ENCODE results near the gene SORBS2.

Gene SORBS2

DNA sequence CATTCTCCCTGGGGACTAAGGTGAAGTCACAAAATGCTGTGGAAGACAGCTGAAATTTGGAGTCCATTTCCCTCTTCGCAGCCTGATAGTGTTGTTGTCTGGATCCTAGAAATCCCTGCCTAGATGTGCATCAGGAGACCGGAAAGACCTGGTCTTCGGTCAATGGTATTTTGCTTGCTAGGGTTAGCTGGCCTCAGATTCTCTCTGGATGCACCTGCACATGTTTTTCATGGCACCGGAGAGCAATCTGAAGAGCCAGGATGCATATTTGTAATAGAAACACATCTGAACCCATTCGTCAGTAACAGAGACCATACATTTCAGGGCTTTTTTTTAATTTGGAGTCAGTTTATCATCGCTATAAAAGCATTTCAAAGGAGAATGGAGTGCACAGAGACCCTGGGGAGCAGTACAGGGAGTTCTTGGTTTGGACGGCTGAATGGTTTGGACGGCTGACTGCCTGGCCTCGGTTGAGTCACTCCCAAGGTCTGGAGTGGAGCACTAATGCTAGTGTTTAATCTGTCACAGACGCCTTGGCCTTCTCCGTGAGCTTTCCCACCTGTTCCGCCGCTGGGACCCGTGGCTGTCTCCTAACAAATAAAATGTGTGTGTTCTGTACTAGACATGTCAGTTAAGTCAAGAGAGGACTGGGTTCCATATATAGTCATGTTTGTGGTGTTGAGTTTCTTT, 269.2 kb downstream of the SORBS2 start:
- DNase-seq = no peak

GRCh38 chr4:185541251-185541727, 270.7 kb downstream of the SORBS2 start:
- no peak for DNase-seq

DNA sequence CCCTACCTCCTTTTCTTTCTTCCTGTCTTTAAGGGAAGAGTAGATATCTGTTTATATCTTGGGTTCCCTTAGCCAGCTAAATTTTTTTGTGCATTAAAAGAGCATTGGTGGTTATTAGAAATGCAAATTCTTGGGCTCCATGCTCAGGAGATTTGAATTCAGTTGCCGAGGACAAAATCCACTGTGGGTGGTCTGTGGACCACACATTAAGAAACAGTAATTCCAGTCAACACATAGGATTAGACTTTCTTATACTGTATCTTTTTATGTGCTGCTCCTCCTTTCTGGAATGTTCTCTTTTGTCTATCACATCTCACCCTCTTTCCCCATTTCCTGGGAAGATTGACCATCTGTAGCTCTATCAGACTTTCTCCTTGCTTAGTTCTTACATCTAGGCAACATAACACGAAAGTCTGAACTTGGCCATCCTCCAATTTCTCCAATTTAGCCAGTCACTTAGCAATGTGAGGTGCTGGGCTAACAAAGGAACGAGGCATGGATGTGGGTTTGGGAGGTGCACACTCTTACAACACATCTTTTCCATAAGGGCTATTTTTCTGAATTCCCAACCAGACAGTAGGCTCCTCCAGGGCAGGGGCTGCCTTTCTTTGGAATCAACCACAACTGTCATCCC, 271.4 kb downstream of the SORBS2 start:
- DNase-seq = no peak

DNA sequence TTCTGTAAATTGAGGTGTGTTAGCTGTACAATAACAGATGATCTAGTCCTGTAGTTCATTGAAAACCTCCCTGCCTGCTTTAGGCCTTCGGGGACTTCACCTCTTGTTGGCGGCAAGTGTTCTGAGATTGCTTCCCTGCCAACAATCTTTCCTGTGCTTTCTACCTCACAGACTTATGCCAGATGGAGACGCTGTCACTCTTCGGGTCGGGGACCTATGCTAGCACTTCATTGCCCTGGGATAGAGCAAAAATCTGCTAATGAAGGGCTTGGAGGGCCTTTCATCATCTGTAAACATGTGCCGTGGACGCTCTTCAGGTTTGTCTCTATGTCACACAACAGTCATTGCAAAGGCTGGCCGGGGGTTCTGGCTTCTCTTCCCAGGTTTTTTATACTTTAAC, 272.0 kb downstream of the SORBS2 start:
- DNase-seq = no peak

GRCh38 chr4:185538806-185539205, 273.2 kb downstream of the SORBS2 start:
- no peak for DNase-seq

- DNase-seq = no peak
These were observed 275.6 kb downstream of the SORBS2 start for GRCh38 chr4:185536411-185536709.

- DNase-seq = peak; percentile 58
These were observed 276.2 kb downstream of the SORBS2 start for GRCh38 chr4:185535612-185536410.

All from NCI-H510A treated with DMSO at 0.1 percent for 48 hours (cell line).